Measurements from ENCODE around the gene XRCC1. TPM values are rescaled to one million over a fixed set of nuclear protein-coding genes. Genes with fewer than 3 reads are reported as not detected.

XRCC1 gene
- total RNA-seq, 1 donor from 2014 or later: 14.6 TPM

- Mint-ChIP-seq H3K27me3 (ENCODE audit: low read depth, unreplicated experiment) (no peaks in the 10 kb centered on the region), H3K4me1 (ENCODE audit: low read depth, unreplicated experiment) (peaks cover 20% of the 10 kb centered on the region), H3K4me3 (ENCODE audit: unreplicated experiment) (peak within 1 kb of the TSS; percentile 100), H3K9me3 (ENCODE audit: unreplicated experiment) (no peaks in the 10 kb centered on the region), H3K36me3 (ENCODE audit: low read depth, unreplicated experiment) (peaks cover 5% of the 10 kb centered on the region), H3K27ac (ENCODE audit: unreplicated experiment) (peak within 1 kb of the TSS; percentile 100)
- FAIRE-seq (peak; percentile 93), DNase-seq (ENCODE audit: low read depth) (peak; percentile 92)
- no peaks in the 10 kb centered on the region for H3K9me3 ChIP-seq (ENCODE audit: insufficient read depth, low read depth, low read length)
- TF ChIP-seq EZH2 (IDR thresholded peaks at IDR 0.05; ENCODE audit: insufficient read depth, low read length): no peak
- TF ChIP-seq, protein P1, sequence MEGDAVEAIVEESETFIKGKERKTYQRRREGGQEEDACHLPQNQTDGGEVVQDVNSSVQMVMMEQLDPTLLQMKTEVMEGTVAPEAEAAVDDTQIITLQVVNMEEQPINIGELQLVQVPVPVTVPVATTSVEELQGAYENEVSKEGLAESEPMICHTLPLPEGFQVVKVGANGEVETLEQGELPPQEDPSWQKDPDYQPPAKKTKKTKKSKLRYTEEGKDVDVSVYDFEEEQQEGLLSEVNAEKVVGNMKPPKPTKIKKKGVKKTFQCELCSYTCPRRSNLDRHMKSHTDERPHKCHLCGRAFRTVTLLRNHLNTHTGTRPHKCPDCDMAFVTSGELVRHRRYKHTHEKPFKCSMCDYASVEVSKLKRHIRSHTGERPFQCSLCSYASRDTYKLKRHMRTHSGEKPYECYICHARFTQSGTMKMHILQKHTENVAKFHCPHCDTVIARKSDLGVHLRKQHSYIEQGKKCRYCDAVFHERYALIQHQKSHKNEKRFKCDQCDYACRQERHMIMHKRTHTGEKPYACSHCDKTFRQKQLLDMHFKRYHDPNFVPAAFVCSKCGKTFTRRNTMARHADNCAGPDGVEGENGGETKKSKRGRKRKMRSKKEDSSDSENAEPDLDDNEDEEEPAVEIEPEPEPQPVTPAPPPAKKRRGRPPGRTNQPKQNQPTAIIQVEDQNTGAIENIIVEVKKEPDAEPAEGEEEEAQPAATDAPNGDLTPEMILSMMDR (IDR thresholded peaks at IDR 0.05; ENCODE audit: insufficient read depth, low read depth, low read length): no peak
- H2AFZ ChIP-seq (ENCODE audit: low read depth, low read length): peak within 1 kb of the TSS; percentile 94
- peak within 1 kb of the TSS; percentile 99 for H3K27ac ChIP-seq (ENCODE audit: low read depth, low read length)
- H3K4me3 ChIP-seq (ENCODE audit: insufficient read depth, low read depth, low read length): peak within 1 kb of the TSS; percentile 85
- H3K36me3 ChIP-seq (ENCODE audit: insufficient read depth, low read length): peaks cover 3% of the 10 kb centered on the region
- no peaks in the 10 kb centered on the region for H3K27me3 ChIP-seq (ENCODE audit: insufficient read depth, low read length)
- H3K4me2 ChIP-seq (ENCODE audit: low read length): peak within 1 kb of the TSS; percentile 94
- H3K79me2 ChIP-seq (ENCODE audit: insufficient read depth, low read length): peaks cover 73% of the 10 kb centered on the region
- peak within 1 kb of the TSS; percentile 97 for H3K9ac ChIP-seq (ENCODE audit: low read length)
- peaks cover 28% of the 10 kb centered on the region for H3K4me1 ChIP-seq (ENCODE audit: insufficient read depth, low read length)
- peaks cover 21% of the 10 kb centered on the region for H4K20me1 ChIP-seq (ENCODE audit: insufficient read depth, low read length)
These were observed 20.9 kb upstream of the XRCC1 start, which contains the start of the genes IRGQ and ZNF576 for GRCh38 chr19:43595999-43596841. Gene IRGQ, minus strand, starts transcription at chr19:43596134. Its CDS starts 796 bp downstream, at chr19:43595338. Gene ZNF576, plus strand, starts transcription at chr19:43596595. Its CDS starts 514 bp downstream, at chr19:43597109.

- H3K4me1 Mint-ChIP-seq (ENCODE audit: low read depth, unreplicated experiment): peaks cover 20% of the 10 kb centered on the region
- FAIRE-seq: no peak
- peak overlapping the region; percentile 85 for H3K4me3 ChIP-seq (ENCODE audit: insufficient read depth, low read depth, low read length)
These were observed 20.3 kb upstream of the XRCC1 start for GRCh38 chr19:43595605-43595998.

More at GRCh38 chr19:43595605-43595998, 20.3 kb upstream of the XRCC1 start:
- Histone ChIP-seq H3K9ac (ENCODE audit: low read length) (peak overlapping the region; percentile 87), H3K36me3 (ENCODE audit: insufficient read depth, low read length) (peaks cover 3% of the 10 kb centered on the region), H3K9me3 (ENCODE audit: insufficient read depth, low read depth, low read length) (no peaks in the 10 kb centered on the region), H3K4me1 (ENCODE audit: insufficient read depth, low read length) (peaks cover 28% of the 10 kb centered on the region), H3K27ac (ENCODE audit: low read depth, low read length) (peak overlapping the region; percentile 99), H4K20me1 (ENCODE audit: insufficient read depth, low read length) (peaks cover 27% of the 10 kb centered on the region), H2AFZ (ENCODE audit: low read depth, low read length) (peak overlapping the region; percentile 31), H3K4me2 (ENCODE audit: low read length) (peak overlapping the region; percentile 90), H3K27me3 (ENCODE audit: insufficient read depth, low read length) (no peaks in the 10 kb centered on the region), H3K79me2 (ENCODE audit: insufficient read depth, low read length) (peaks cover 75% of the 10 kb centered on the region)
- Mint-ChIP-seq H3K27me3 (ENCODE audit: low read depth, unreplicated experiment) (no peaks in the 10 kb centered on the region), H3K36me3 (ENCODE audit: low read depth, unreplicated experiment) (peaks cover 5% of the 10 kb centered on the region), H3K9me3 (ENCODE audit: unreplicated experiment) (no peaks in the 10 kb centered on the region), H3K27ac (ENCODE audit: unreplicated experiment) (peak overlapping the region; percentile 100), H3K4me3 (ENCODE audit: unreplicated experiment) (peak overlapping the region; percentile 100)
- DNase-seq (ENCODE audit: low read depth): no peak
- TF ChIP-seq EZH2 (IDR thresholded peaks at IDR 0.05; ENCODE audit: insufficient read depth, low read length): no peak
- TF ChIP-seq, protein P1 (IDR thresholded peaks at IDR 0.05; ENCODE audit: insufficient read depth, low read depth, low read length): no peak
